ENCODE data around the gene ZNF385C.

DNA sequence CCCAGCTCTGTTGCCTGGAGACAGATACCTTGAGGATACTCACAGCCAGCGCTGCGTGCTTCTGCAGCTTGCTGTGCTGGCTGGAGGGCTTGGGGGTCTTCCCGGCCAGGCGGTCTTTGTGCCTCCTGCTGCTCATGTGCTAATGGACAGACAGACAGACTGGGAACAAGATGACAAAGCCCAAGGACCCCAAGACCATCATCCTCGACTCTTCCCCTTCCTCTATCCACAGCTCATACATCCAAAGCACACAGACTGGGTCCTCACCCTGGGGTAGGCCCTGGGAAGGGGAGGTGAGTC lies 70.7 kb downstream of the ZNF385C start:
- no peak for TF ChIP-seq EZH2 (IDR thresholded peaks at IDR 0.05; ENCODE audit: borderline replicate concordance, low read depth, low read length, severe bottlenecking)
- TF ChIP-seq, protein P1, sequence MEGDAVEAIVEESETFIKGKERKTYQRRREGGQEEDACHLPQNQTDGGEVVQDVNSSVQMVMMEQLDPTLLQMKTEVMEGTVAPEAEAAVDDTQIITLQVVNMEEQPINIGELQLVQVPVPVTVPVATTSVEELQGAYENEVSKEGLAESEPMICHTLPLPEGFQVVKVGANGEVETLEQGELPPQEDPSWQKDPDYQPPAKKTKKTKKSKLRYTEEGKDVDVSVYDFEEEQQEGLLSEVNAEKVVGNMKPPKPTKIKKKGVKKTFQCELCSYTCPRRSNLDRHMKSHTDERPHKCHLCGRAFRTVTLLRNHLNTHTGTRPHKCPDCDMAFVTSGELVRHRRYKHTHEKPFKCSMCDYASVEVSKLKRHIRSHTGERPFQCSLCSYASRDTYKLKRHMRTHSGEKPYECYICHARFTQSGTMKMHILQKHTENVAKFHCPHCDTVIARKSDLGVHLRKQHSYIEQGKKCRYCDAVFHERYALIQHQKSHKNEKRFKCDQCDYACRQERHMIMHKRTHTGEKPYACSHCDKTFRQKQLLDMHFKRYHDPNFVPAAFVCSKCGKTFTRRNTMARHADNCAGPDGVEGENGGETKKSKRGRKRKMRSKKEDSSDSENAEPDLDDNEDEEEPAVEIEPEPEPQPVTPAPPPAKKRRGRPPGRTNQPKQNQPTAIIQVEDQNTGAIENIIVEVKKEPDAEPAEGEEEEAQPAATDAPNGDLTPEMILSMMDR (IDR thresholded peaks at IDR 0.05; ENCODE audit: borderline replicate concordance, extremely low read depth, low read length, poor library complexity, severe bottlenecking): no peak
